OCI-LY3 (cell line): ENCODE measurements around the gene SRP9.

Source experiments
- EZH2phosphoT487 ChIP-seq: fragments of 200-600 bp; shearing (Covaris generic); IDR thresholded peaks from 2 replicates; pipeline ENCODE4 v1.6.1; 2018; ENCODE audit warnings: antibody characterized with exemption, mixed run types, low read depth
- TF ChIP-seq, protein P1 (sequence below): fragments of 200-600, 300-600 bp; sonication (generic); IDR thresholded peaks from 2 replicates; pipeline ENCODE4 v1.5.1; 2014; ENCODE audit warnings: antibody characterized with exemption, low read length, low read depth

DNA sequence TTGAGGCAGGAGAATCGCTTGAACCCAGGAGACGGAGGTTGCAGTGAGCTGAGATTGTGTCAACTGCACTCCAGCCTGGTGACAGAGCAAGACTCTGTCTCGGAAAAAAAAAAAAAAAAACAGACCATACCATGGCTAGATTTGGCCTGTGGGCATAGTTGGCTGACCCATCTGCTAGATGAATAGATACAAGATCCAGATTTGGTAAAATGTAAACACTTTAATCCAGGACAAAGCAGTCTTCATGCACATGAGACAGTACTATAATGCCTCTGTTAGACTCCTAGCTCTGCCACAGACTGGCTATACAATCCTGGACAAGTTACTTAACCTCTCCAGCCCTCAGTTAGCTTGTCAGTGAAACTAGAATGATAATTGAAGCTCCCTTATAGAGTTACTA is 27.9 kb upstream of the SRP9 start:
- TF ChIP-seq, protein P1, sequence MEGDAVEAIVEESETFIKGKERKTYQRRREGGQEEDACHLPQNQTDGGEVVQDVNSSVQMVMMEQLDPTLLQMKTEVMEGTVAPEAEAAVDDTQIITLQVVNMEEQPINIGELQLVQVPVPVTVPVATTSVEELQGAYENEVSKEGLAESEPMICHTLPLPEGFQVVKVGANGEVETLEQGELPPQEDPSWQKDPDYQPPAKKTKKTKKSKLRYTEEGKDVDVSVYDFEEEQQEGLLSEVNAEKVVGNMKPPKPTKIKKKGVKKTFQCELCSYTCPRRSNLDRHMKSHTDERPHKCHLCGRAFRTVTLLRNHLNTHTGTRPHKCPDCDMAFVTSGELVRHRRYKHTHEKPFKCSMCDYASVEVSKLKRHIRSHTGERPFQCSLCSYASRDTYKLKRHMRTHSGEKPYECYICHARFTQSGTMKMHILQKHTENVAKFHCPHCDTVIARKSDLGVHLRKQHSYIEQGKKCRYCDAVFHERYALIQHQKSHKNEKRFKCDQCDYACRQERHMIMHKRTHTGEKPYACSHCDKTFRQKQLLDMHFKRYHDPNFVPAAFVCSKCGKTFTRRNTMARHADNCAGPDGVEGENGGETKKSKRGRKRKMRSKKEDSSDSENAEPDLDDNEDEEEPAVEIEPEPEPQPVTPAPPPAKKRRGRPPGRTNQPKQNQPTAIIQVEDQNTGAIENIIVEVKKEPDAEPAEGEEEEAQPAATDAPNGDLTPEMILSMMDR: no peak
- TF ChIP-seq EZH2phosphoT487: no peak
